ENCODE results near the gene PIF1.
"Not testable (repeated sequence)": the region's sequence is repeated elsewhere in the genome, so short reads cannot be mapped to it uniquely, and the experiment has no call there.

The PIF1 gene

DNA sequence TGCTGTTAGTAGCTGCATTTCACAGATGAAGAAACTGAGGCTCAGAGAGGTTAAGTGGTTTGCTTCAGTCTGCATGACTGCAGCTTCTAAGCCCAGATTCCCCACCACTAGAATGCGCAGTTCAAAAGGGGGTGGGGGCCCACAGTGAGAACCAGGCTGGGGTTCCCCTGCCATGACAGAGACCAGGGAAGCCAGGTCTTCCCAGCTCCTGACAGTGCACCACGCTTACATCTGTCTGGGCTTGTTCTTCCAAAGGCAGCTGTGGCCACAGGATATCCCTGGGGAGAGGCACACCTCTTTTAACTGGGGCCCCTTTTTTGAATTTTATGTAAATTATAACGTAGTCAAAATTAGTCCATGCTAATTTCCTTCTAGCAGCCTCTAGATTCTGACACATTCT, 21.6 kb upstream of the PIF1 start:
- no peak for DNase-seq

DNA sequence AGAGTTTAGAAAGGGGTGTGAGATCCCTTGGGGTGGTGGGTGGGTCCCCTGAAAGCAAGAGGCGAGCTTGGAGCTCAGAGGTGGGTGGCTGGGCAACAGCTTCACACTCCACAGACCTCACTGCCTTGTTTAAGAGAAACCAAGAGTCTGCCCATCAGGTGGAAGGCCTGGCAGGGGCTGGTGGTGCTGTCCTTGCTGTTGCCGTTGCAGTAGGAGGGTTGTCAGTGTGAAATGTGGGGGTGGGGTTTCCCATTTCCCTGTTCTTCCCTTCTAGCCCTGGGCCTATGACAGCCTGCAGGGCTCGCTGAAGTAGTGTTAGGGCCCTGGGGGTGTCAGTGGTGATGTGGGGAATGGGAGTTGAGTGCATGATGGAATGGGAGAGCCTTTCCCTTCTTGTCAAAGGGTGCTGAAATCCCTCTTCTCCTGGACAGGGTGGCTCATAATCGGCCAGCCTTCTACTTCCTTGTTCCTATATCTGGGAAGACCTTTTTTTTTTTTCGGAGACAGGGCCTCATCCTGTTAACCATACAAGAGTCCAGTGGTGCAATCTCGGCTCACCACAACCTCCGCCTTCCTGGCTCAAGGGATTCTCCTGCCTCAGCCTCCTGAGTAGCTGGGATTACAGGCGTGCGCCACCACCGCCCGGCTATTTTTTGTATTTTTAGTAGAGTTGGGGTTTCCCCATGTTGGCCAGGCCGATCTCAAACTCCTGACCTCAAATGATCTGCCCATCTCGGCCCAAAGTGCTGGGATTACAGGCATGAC, 20.6 kb upstream of the PIF1 start:
- no peak for DNase-seq

DNA sequence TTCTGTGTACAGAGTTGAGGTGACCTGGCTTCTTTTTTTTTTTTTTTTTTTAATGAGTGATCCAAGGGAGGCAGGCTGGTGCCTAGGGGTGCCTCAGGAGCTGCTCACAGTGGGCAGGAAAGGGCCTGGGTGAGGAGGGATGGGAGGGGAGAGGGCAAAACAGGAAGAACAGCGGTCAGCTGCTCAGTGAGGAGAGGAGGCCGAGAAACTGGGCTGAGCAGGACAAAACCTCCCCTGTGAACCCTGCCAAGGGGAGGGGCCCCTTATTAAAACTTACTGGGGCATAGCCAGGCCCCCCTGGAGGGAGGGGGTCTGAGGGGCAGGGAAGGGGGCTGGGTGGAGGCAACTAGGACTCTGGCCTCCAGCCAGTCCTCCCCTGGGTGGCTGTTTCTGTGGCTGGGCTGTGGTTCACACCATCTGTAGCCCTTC, 19.8 kb upstream of the PIF1 start:
- DNase-seq: no peak

DNA sequence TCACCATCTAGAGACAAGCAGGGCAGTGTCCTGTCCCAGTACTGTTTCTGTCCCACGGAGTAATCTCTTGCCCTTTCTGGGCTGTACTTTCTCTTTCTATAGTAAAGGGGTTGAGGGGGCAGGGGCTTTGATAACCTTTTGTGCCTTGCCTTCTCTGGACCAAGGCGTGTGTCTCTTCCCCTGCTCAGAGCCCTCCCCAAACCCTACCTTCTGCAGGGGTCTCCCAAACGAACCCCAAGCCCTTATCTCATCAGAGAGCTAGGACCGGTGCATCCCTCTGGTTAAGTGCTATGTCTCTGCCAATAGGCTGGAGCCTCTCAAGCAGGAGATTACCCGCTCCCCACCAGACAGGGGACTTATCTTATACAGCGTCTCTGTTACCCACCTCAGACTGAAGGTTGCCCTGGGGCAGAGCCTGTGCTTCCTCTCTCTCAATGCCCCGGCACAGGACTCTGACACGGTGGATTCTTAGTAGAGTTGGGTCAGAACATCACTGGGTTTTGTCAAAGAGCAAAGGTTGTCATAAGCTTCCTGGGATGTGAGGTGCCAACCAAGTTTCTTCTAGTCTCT, 19.2 kb upstream of the PIF1 start:
- no peak for DNase-seq

DNA sequence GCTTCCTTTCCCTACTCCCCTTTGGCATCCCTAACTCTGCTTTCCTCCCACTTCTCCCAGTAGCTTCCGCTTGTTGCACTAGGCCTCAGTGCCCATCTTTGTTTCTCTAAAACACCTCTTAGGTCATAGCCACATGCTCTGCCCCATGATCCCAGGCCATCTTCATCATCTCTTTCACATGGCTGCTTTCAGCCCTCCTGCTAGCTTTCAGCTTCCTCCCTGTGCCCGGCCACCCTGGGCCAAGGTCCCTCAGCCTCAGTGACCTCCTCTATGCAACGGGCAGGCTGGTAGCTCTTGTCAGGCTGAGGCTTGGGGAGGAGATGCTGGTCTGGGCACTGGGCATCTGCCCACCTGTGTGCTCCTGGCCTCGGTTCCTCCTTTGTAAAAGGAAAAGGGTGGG, 18.5 kb upstream of the PIF1 start:
- DNase-seq: no peak

DNA sequence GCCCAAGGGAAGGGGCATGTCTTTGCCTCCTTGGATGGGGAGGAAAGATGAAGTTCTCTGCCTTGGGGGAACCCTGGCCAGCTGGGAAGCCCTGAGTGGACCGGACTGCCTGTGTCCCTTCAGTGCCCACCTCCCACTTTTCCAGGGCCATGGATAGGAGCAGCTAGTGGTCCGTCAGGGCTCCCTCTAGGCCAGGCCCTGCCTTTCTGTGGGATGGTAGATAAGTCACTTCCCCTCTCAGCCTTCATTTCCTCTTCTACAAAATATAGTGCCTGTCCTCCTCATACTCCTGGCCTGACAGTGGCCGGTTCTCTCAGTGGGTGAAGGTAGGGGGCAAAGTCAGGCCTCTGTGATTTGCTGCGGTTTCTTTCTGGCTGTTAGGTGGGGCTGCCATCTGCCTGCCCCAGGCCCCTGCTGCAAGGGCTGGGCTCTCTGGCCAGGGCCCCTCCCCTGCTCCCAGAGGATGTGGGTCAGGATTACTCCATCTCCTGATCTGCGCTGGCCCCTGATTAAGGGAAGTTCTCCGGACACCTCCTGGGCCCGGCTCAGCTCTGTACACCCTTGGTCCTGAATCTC, 17.6 kb upstream of the PIF1 start:
- no peak for DNase-seq

DNA sequence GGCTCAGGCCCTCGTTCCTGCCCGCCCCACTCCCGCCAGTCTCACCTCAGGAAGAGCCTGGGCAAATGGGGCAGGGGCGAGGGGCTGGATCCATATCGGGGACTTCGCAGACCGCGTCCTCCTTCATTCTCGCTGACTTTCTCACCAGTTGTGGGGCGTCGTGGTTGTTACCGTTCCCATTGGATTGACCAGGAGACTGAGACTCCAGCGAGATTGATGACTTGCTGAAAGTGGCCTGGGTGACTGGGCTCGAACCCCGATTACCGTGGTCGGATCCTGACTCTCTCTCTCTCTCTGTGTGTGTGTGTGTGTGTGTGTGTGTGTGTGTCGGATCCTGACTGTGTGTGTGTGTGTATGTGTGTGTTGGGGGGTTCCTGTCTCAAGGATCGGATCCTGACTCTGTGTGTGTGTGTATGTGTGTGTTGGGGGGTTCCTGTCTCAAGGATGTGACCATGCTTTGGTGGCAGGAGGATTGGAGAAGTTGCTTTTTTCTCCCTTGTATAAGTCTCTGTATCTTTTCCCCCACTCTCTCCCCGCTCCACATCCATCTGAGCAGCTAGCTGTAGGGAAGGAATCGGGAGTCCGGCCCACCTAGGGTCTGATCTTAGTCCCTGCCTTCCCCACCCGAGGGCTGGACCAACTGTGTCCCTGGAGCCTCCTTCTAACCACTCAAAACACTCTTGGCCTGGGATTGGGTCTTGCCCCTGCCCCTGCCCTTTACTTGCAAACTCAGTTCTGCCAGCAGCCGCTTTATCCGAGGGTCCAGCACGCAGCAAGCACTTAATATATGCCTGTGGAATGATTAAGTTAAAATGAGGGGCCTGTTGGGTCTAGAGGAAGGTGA, 16.9 kb upstream of the PIF1 start:
- no peak for DNase-seq

DNA sequence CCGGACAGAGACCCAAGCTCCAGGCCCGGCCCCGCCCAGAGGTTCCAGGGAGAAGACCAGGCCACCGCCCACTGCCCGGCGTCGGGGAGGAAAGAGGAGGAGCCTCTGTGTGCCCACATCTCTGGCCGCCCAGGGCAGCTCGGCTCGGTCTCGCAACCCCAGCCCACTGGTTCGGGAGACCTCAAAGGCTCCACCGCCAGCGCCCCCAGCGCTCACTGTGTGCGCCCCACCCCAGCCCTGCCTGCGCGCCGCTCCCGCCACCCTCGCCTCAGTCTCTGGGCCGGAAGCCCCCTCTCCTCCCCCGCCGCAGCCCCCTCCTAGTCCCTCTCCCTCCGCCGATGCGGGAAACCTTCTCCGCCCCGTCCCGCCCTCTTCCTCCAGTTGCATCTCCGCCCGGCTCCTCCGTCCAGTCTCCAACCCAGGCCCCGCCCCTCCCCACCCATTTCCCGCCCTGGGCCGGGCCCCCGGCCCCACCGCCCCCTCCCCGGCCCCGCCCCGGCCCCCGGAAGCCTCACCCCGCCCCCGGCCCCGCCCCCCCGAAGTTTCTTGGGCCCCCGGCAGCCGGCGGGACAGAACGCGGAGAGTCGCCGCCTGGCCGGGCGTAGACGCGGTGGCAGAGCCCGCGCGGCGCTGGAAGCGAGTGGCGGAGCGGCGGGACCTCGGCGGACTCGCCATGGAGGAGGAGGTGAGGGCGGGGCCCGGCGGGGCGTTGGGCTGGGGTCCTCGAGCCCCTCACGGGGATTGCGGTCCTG, 16.1 kb upstream of the PIF1 start, which contains the start of gene PLEKHO2:
PLEKHO2 (plus strand) TSS at position 572 of the 752 bp plus-strand sequence; CDS start at position 674, 102 bp downstream.
- peak; percentile 75 to 77 for DNase-seq

DNA sequence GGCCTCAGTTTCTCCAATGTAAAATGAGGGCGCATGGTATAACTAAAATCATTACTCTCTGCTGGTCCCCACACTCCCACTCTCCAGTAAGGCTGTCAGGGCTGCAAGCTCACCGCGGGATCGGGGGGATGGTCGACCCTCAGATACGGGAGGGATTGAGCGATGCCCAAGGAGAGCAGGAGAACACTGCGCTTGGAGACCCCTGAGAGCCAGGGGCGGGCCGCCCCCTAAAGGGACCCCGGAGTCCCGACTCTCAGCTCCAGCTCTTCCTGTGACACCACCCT, 15.6 kb upstream of the PIF1 start:
- no peak for DNase-seq

DNA sequence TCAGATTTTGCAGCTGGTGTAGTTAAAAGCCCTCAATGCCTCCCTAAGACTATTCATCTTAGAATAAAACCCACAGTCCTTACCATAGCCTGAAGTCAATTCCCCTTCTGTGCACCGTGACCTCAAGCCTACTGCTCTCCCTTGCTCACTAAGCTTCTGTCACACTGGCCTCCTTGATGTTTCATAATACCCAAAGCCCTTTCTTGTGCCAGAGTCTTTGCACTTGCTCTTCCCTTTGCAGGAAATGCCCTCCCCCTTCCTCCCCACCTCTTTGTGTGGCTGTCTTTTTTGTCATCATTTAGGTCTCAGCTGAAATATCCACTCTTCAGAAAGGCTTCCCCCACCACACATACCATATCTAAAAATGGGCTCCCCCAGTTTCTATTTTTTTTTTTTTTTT, 12.1 kb upstream of the PIF1 start:
- DNase-seq: no peak

DNA sequence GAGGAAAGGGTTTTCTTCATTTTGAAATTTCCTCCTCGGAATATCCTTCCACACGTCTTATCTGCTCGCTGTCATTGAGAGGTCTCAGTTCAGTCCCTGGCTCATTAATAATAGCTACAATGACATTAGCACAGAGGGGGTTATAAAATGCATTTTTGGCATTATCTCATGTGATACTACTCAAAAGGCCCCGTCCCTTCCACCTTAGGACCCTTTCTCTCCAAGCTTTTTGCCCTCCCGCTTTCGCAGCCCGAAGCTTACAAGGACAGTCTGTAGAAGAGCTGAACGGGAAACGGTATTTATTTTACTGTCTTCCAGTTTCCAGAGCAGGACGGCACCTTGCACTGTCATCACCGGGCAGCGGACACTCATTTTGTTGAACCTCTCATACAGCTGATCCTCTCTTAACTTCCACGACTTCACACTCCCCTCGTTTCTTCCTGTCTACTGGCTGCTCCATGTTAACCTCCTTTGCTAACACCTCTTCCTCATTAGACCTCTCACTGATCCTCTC, 10.6 kb upstream of the PIF1 start:
- DNase-seq: no peak

DNA sequence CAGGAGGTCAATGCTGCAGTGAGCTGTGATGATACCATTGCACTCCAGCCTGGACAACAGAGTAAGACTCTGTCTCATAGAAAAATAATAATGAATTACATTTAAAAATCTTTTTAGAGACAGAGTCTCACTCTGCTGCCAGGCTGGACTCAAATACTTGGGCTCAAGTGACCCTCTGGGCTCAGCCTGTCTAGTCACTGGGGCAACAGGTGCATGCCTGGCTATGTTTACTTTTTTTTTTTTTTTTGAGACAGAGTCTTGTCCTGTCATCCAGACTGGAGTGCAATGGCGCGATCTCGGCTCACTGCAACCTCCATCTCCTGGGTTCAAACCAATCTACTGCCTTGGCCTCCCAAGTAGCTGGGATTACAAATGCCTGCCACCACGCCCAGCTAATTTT, 8.2 kb upstream of the PIF1 start:
- no peak for DNase-seq

DNA sequence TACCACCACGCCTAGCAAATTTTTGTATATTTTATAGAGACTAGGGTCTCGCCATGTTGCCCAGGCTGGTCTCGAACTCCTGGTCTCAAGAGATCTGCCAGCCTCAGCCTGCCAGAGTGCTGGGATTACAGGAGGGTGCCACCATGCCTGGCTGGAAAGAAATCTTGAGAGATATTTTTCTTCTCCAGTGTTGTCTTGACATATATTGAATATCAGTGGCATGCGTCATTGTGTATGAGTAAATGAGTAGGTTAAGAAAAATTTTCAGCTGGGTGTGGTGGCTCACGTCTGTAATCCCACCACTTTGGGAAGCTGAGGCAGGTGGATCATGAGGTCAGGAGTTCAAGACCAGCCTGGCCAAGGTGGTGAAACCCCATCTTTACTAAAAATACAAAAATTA, 3.5 kb upstream of the PIF1 start:
- no peak for DNase-seq

DNA sequence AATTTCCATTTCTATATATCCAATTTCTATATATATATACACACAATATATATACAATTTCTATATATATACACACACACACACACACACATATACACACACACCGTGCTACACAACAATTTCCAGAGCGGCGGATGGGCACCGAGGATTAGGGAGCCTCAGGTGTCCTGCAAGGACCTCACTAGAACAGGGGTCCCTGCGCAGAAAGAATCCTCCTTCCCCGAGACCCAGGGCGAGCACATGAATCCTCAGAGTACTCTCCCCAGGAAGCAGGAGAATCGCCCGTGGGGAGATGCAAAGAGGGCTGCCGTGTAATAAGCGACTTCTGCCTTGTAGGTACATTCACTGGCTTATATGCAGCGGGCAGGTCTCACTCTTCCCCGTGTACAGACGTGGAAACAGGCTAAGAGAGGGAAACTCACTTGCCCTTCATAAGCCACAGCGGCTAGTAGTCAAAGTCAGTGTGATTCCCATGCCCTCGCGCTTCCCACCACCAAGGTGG, 467 bp downstream of the PIF1 start:
- no peak for DNase-seq

DNA sequence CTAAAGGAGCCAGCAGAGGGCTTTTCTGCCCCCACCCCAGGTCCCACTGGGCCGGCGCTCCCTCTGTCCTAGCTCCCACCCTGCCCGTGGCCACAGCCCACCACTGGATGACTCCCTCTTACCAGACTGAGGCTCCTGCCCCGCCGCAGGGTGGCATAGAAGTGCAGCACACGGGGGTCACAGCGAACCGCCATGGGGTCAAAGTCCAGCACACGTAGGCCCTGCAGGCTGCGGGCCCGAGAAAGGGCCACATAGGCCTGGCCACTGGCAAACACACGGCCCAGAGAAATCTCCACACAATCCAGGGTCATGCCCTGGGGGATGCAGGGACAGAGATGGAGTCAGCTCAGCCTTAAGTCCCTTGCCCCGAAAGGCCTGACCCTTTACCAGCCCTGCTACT, 9.0 kb downstream of the PIF1 start:
- no peak for DNase-seq

DNA sequence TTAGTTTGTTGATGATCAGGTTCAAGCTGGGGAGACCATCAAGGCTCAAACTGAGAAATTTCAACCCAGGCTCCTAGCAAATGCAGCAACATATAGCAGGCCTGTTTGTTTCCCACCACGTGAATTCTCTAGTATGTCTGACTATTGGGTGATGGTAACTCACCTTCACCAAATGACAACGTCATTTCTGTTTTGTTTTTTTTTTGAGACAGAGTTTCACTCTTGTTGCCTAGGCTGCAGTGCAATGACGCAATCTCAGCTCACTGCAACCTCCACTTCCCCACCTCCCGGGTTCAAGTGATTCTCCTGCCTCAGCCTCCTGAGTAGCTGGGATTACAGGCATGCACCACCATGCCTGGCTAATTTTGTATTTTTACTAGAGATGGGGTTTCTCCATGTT, 10.5 kb downstream of the PIF1 start:
- not testable (repeated sequence) for DNase-seq

DNA sequence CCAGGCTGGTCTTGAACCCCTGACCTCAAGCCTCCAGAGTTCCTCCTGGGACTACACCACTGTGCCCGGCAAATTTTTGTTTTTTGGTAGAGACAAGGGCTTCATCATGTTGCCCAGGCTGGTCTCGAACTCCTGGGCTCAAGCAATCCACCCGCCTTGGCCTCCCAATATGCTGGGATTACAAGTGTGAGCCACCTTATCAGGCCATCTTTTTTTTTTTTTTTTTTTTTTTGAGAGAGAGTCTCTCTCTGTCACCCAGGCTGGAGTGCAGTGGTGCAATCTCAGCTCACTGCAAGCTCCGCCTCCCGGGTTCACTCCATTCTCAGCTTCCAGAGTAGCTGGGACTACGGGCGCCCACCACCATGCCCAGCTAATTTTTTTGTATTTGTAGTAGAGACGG, 11.2 kb downstream of the PIF1 start:
- DNase-seq: not testable (repeated sequence)

DNA sequence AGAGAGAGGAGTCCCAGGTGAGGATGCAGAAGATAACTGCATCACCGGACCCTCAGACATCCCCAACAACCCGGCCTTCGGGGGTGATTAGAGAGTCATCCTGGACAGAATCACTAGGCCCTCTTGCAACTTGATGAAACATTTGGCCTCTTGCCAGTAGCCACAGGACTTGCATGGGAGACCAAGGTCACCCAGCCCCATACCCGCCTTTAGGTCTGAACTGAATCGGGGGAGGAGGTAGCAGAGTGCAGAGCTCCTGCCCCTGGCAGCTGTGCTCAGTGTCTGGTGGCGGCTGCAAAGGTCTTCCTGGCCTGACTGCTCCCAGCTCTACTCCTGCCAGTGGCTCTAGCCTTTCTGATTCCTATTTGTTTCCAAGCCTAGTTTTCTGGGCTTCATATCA, 12.4 kb downstream of the PIF1 start:
- no peak for DNase-seq

DNA sequence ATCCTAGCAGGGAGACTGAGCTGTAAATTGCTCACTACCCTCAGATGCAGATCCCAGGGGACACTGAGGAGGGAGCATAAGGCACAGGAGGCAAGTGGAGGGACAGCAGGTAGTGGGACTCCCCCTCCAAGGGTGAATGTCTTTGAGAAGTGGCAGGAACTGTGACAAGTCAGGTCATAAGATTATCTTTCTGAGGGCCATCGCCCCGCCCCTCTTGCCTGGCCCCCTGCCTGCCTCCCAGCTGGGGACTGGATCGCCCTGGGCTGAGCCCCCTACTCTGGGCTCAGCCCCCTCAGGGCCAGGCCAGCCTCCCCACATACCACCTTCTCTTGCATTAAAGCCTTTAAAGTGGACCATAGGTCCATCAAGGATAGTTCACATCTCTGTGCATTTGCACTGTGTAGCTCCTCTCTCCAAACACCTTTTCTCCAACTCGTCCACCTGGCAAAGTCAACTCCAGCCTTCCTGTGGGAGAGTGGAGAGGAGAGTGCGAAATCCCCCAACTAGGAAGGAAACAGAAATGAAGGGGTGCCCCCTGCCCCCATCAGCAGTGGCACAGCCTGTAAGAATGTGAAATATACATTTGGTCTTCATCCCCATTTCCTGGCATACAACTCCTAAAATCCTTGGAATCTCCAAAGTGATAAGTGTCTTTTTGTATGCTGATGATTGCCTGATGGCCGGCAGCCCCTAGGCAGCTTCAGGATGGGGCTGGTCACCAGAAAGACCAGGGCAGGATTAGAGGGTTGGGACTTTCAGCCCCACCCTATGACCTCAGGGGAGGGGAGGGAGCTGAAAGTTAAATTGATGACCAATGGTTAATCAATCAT, 14.7 kb downstream of the PIF1 start:
- no peak for DNase-seq

DNA sequence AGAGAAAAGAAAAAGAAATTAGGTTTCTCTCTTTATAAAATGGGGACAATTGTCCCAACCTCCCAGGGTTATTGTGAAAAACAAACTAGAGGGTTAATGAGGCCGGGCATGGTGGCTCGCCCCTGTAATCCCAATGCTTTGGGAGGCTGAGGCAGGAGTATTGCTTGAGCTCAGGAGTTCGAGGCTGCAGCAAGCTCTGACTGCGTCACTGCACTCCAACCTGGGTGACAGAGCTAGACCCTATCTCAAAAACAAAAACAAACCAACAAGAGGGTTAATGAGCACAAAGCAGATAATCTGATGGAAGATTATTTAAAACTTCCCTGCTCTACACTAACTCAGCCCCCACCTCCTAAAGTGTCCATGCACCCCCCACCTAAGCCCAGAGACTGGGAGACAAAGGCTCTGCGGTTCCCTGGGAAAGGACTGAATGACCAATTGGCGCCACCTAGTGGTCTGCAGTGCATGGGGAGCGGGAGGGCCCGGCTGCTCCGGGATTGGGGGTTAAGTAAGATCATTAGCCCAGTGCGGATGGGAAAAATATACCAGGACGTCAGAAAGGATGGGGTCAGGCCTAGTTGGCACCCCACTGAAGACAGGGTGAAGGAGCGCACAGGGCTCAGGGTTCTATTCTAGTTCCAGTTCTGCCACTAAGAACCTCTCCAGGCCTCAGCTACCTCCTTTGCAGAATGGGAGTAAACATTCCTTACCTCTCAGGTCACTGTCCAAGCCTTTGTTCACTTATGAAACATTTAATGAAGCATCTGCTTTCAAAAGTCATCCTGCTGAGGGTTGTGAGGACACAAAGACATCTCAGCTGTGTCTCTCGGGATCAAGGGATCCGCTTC, 15.6 kb downstream of the PIF1 start:
- peak; percentile 62 to 77 for DNase-seq

Data from stimulated activated CD4-positive, alpha-beta T cell treated with anti-CD3 and anti-CD28 coated beads, Interleukin-2, amount 100 ng/mL, for 48 hours (primary cell).